ENCODE measurements around the gene ZNF593OS. TPM values are rescaled to one million over a fixed set of nuclear protein-coding genes. Genes with fewer than 3 reads are reported as not detected.

The ZNF593OS gene
- total and polyA plus RNA-seq, 10 donors = 0.26 to 0.43 (median 0.26) TPM; not detected in 7

- intact Hi-C loops (cut with DNase I; ENCODE audit: low total_unique reads) = no loop called here
These were observed 38.7 kb upstream of the ZNF593OS start for GRCh38 chr1:26210147-26210870.

GRCh38 chr1:26203642-26204318 is 32.1 kb upstream of the ZNF593OS start:
- no peak overlapping the region for H3K27ac ChIP-seq
- H3K36me3 ChIP-seq = no peaks in the 10 kb centered on the region
- DNase-seq = no peak
- WGBS, 5 donors = 77 to 90% (median 83%) methylated on average over 6 to 9 of the region's 9 CpGs
- H3K27me3 ChIP-seq (replicated peaks in 1 of 7) = peaks cover 0 to 4% (median 0%) of the 10 kb centered on the region in 7 donors
- peaks cover 0 to 17% (median 12%) of the 10 kb centered on the region in 6 donors for H3K4me1 ChIP-seq
- H3K4me3 ChIP-seq = no peak overlapping the region
- no peak for TF ChIP-seq POLR2AphosphoS5 (IDR thresholded peaks at IDR 0.05)
- no peak for TF ChIP-seq POLR2A (IDR thresholded peaks at IDR 0.05)
- TF ChIP-seq CTCF (IDR thresholded peaks at IDR 0.05 in 8 of 11, conservative IDR thresholded peaks at IDR 0.05 in 3 of 11) = no peak
- H3K9me3 ChIP-seq = no peaks in the 10 kb centered on the region
- intact Hi-C loops (cut with DNase I; ENCODE audit: low total_unique reads) = no loop called here

More at GRCh38 chr1:26210147-26210870, 38.7 kb upstream of the ZNF593OS start:
- Histone ChIP-seq H3K27ac (no peak overlapping the region), H3K27me3 (replicated peaks in 1 of 7) (no peaks in the 10 kb centered on the region), H3K4me1 (no peaks in the 10 kb centered on the region), H3K36me3 (no peaks in the 10 kb centered on the region), H3K4me3 (no peak overlapping the region), H3K9me3 (no peaks in the 10 kb centered on the region)
- WGBS, 5 donors = 78 to 91% (median 83%) methylated on average over 5 of the region's 5 CpGs
- TF ChIP-seq POLR2AphosphoS5 (IDR thresholded peaks at IDR 0.05) (no peak), CTCF (IDR thresholded peaks at IDR 0.05 in 8 of 11, conservative IDR thresholded peaks at IDR 0.05 in 3 of 11) (no peak), POLR2A (IDR thresholded peaks at IDR 0.05) (no peak)
- no peak for DNase-seq

GRCh38 chr1:26200413-26200812 is 28.8 kb upstream of the ZNF593OS start:
- intact Hi-C loops (cut with DNase I; ENCODE audit: low total_unique reads) = no loop called here
- H3K9me3 ChIP-seq = no peaks in the 10 kb centered on the region
- H3K27ac ChIP-seq = no peak overlapping the region
- 83 to 98% (median 91%) methylated on average over 5 of the region's 5 CpGs for WGBS, 5 donors
- H3K36me3 ChIP-seq = no peaks in the 10 kb centered on the region
- peaks cover 0 to 9% (median 0%) of the 10 kb centered on the region in 7 donors for H3K27me3 ChIP-seq (replicated peaks in 1 of 7)
- H3K4me1 ChIP-seq = peaks cover 0 to 17% (median 12%) of the 10 kb centered on the region in 6 donors
- no peak for DNase-seq
- TF ChIP-seq CTCF (IDR thresholded peaks at IDR 0.05 in 8 of 11, conservative IDR thresholded peaks at IDR 0.05 in 3 of 11) (no peak), POLR2A (IDR thresholded peaks at IDR 0.05) (no peak), POLR2AphosphoS5 (IDR thresholded peaks at IDR 0.05) (no peak)
- no peak overlapping the region for H3K4me3 ChIP-seq

GRCh38 chr1:26197813-26198212 is 26.2 kb upstream of the ZNF593OS start:
- H3K9me3 ChIP-seq = no peaks in the 10 kb centered on the region
- H3K27ac ChIP-seq = no peak overlapping the region
- intact Hi-C loops (cut with DNase I; ENCODE audit: low total_unique reads) = no loop called here
- peaks cover 0 to 17% (median 12%) of the 10 kb centered on the region in 6 donors for H3K4me1 ChIP-seq
- peaks cover 0 to 5% (median 0%) of the 10 kb centered on the region in 7 donors for H3K27me3 ChIP-seq (replicated peaks in 1 of 7)
- 87 to 91% (median 89%) methylated on average over 6 to 11 of the region's 11 CpGs for WGBS, 5 donors
- no peaks in the 10 kb centered on the region for H3K36me3 ChIP-seq
- TF ChIP-seq POLR2A (IDR thresholded peaks at IDR 0.05) (no peak), CTCF (IDR thresholded peaks at IDR 0.05 in 8 of 11, conservative IDR thresholded peaks at IDR 0.05 in 3 of 11) (no peak), POLR2AphosphoS5 (IDR thresholded peaks at IDR 0.05) (no peak)
- no peak for DNase-seq
- no peak overlapping the region for H3K4me3 ChIP-seq

All from spleen (tissue), 11 donors.